ENCODE data around the gene SLC16A8.
"Not testable (repeated sequence)": the region's sequence is repeated elsewhere in the genome, so short reads cannot be mapped to it uniquely, and the experiment has no call there.

SLC16A8 gene

GRCh38 chr22:38046070-38046748 is 37.8 kb downstream of the SLC16A8 start:
- DNase-seq (ENCODE audit: low spot score), result no peak

- no peak for DNase-seq (ENCODE audit: low spot score)
These were observed 40.6 kb downstream of the SLC16A8 start for GRCh38 chr22:38043151-38044039.

GRCh38 chr22:38042488-38042790 is 41.5 kb downstream of the SLC16A8 start:
- DNase-seq (ENCODE audit: low spot score), result no peak

- no peak for DNase-seq (ENCODE audit: low spot score)
These were observed 42.1 kb downstream of the SLC16A8 start for GRCh38 chr22:38041760-38042487.

- no peak for DNase-seq (ENCODE audit: low spot score)
These were observed 42.8 kb downstream of the SLC16A8 start for GRCh38 chr22:38040953-38041759.

- no peak for DNase-seq (ENCODE audit: low spot score)
These were observed 44.8 kb downstream of the SLC16A8 start for GRCh38 chr22:38038890-38039812.

- DNase-seq (ENCODE audit: low spot score), result no peak
These were observed 45.6 kb downstream of the SLC16A8 start for GRCh38 chr22:38038426-38038825.

- DNase-seq (ENCODE audit: low spot score), result not testable (repeated sequence)
These were observed 46.4 kb downstream of the SLC16A8 start for GRCh38 chr22:38037367-38038150.

GRCh38 chr22:38036392-38037062 is 47.5 kb downstream of the SLC16A8 start:
- no peak for DNase-seq (ENCODE audit: low spot score)

GRCh38 chr22:38035530-38035885 is 48.5 kb downstream of the SLC16A8 start:
- no peak for DNase-seq (ENCODE audit: low spot score)

- no peak for DNase-seq (ENCODE audit: low spot score)
These were observed 49.0 kb downstream of the SLC16A8 start for GRCh38 chr22:38034884-38035529.

GRCh38 chr22:38034278-38034882 is 49.6 kb downstream of the SLC16A8 start:
- DNase-seq (ENCODE audit: low spot score), result peak; percentile 78

- no peak for DNase-seq (ENCODE audit: low spot score)
These were observed 50.3 kb downstream of the SLC16A8 start for GRCh38 chr22:38033522-38034277.

- no peak for DNase-seq (ENCODE audit: low spot score)
These were observed 51.1 kb downstream of the SLC16A8 start for GRCh38 chr22:38032681-38033521.

- DNase-seq (ENCODE audit: low spot score), result no peak
These were observed 52.5 kb downstream of the SLC16A8 start for GRCh38 chr22:38031491-38031890.

GRCh38 chr22:38030311-38031133 is 53.5 kb downstream of the SLC16A8 start:
- DNase-seq (ENCODE audit: low spot score), result no peak

All from SK-N-DZ (cell line).